NCI-H748 (cell line): ENCODE results near the gene CA10.

ENCODE experiments used
- DNase-seq: peaks from one replicate; lab custom pipeline; 2025; ENCODE audit not compliant: unreplicated experiment; lab: John Stamatoyannopoulos, UW

CA10 gene

GRCh38 chr17:51820252-51820651 lies 338.3 kb downstream of the CA10 start:
- no peak for DNase-seq

- no peak for DNase-seq
Measured at GRCh38 chr17:51819341-51820219, 338.9 kb downstream of the CA10 start.

GRCh38 chr17:51818777-51819176 lies 339.7 kb downstream of the CA10 start:
- DNase-seq = peak; percentile 34

GRCh38 chr17:51817955-51818354 lies 340.6 kb downstream of the CA10 start:
- no peak for DNase-seq

- no peak for DNase-seq
Measured at GRCh38 chr17:51817117-51817516, 341.4 kb downstream of the CA10 start.

- DNase-seq = no peak
Measured at GRCh38 chr17:51815097-51815496, 343.4 kb downstream of the CA10 start.

GRCh38 chr17:51814521-51814920 lies 344.0 kb downstream of the CA10 start:
- peak; percentile 5 for DNase-seq

- no peak for DNase-seq
Measured at GRCh38 chr17:51813784-51814174, 344.7 kb downstream of the CA10 start.

- peak; percentile 91 for DNase-seq
Measured at GRCh38 chr17:51813140-51813783, 345.3 kb downstream of the CA10 start.

GRCh38 chr17:51807460-51807859 lies 351.1 kb downstream of the CA10 start:
- no peak for DNase-seq

- peak; percentile 67 for DNase-seq
Measured at GRCh38 chr17:51805765-51806164, 352.7 kb downstream of the CA10 start.

GRCh38 chr17:51805185-51805584 lies 353.3 kb downstream of the CA10 start:
- DNase-seq = no peak

- DNase-seq = no peak
Measured at GRCh38 chr17:51803161-51803560, 355.4 kb downstream of the CA10 start.

GRCh38 chr17:51802544-51802943 lies 356.0 kb downstream of the CA10 start:
- DNase-seq = no peak

- no peak for DNase-seq
Measured at GRCh38 chr17:51801626-51802025, 356.9 kb downstream of the CA10 start.

- no peak for DNase-seq
Measured at GRCh38 chr17:51799981-51800380, 358.5 kb downstream of the CA10 start.

GRCh38 chr17:51799240-51799639 lies 359.3 kb downstream of the CA10 start:
- no peak for DNase-seq

GRCh38 chr17:51797150-51797549 lies 361.4 kb downstream of the CA10 start:
- DNase-seq = no peak

GRCh38 chr17:51796026-51796425 lies 362.5 kb downstream of the CA10 start:
- no peak for DNase-seq

- no peak for DNase-seq
Measured at GRCh38 chr17:51795401-51795800, 363.1 kb downstream of the CA10 start.

GRCh38 chr17:51794466-51794865 lies 364.0 kb downstream of the CA10 start:
- no peak for DNase-seq

- peak; percentile 89 for DNase-seq
Measured at GRCh38 chr17:51793686-51794085, 364.8 kb downstream of the CA10 start.
